HG03378 (cell line): ENCODE data around the gene DOCK9.
A peak's percentile ranks its signal among the peaks of the same experiment; 100 is the strongest.

Experiments used
- ATAC-seq: cut with Tn5 transposase; IDR thresholded peaks from one replicate; pipeline ENCODE4 v1.9.1; 2021; ENCODE audit warnings: mild to moderate bottlenecking, moderate library complexity; ENCODE audit not compliant: unreplicated experiment

The DOCK9 gene

GRCh38 chr13:98868932-98869331, 108.9 kb downstream of the DOCK9 start:
- no peak for ATAC-seq

GRCh38 chr13:98866882-98867281, 111.0 kb downstream of the DOCK9 start:
- ATAC-seq: no peak

GRCh38 chr13:98860491-98860890, 117.4 kb downstream of the DOCK9 start:
- no peak for ATAC-seq

GRCh38 chr13:98858191-98858590, 119.7 kb downstream of the DOCK9 start:
- no peak for ATAC-seq

- ATAC-seq: no peak
These were observed 120.9 kb downstream of the DOCK9 start for GRCh38 chr13:98856983-98857382.

GRCh38 chr13:98854448-98854847, 123.4 kb downstream of the DOCK9 start:
- no peak for ATAC-seq

GRCh38 chr13:98853771-98854221, 124.1 kb downstream of the DOCK9 start:
- ATAC-seq: peak; percentile 99

- no peak for ATAC-seq
These were observed 126.6 kb downstream of the DOCK9 start for GRCh38 chr13:98851276-98851675.

- ATAC-seq: no peak
These were observed 129.1 kb downstream of the DOCK9 start for GRCh38 chr13:98848746-98849145.

- no peak for ATAC-seq
These were observed 130.1 kb downstream of the DOCK9 start for GRCh38 chr13:98847780-98848179.

GRCh38 chr13:98846986-98847385, 130.9 kb downstream of the DOCK9 start:
- ATAC-seq: no peak

- no peak for ATAC-seq
These were observed 131.3 kb downstream of the DOCK9 start for GRCh38 chr13:98846521-98846920.

GRCh38 chr13:98845742-98846141, 132.1 kb downstream of the DOCK9 start:
- no peak for ATAC-seq

GRCh38 chr13:98844021-98844420, 133.8 kb downstream of the DOCK9 start:
- ATAC-seq: no peak

- ATAC-seq: no peak
These were observed 134.4 kb downstream of the DOCK9 start for GRCh38 chr13:98843482-98843877.

- peak; percentile 92 for ATAC-seq
These were observed 134.9 kb downstream of the DOCK9 start for GRCh38 chr13:98842858-98843481.

GRCh38 chr13:98842070-98842469, 135.8 kb downstream of the DOCK9 start:
- ATAC-seq: no peak

- ATAC-seq: peak; percentile 77
These were observed 137.8 kb downstream of the DOCK9 start for GRCh38 chr13:98839856-98840769.

GRCh38 chr13:98838776-98839175, 139.1 kb downstream of the DOCK9 start:
- no peak for ATAC-seq

GRCh38 chr13:98837896-98838295, 140.0 kb downstream of the DOCK9 start:
- ATAC-seq: no peak

GRCh38 chr13:98835156-98835555, 142.7 kb downstream of the DOCK9 start:
- ATAC-seq: no peak
